NOMO-1 (cell line): Measurements from ENCODE around the gene GABRG3.

Experiments
- DNase-seq, 2 experiments: peaks; one replicate each; lab custom pipeline; 2025; ENCODE audit not compliant: unreplicated experiment in 2 of 2; lab: John Stamatoyannopoulos, UW

The GABRG3 gene

GRCh38 chr15:27589260-27589659 lies 618.3 kb downstream of the GABRG3 start:
- DNase-seq: no peak

- DNase-seq: no peak
Measured at GRCh38 chr15:27589782-27590181, 618.8 kb downstream of the GABRG3 start.
